ENCODE data around the gene SPATA6L. TPM values are rescaled to one million over a fixed set of nuclear protein-coding genes. Genes with fewer than 3 reads are reported as not detected.

Gene SPATA6L
- total and polyA plus RNA-seq, 2 experiments from 2014 or later: 1.7 to 1.9 TPM

GRCh38 chr9:4679268-4680172 lies 13.2 kb upstream of the SPATA6L start, which contains the start of gene CDC37L1 (continued):
- no peak for TF ChIP-seq ZNF462 (CRISPR knock-in tag; IDR thresholded peaks at IDR 0.05)
- peak in 1 of 2 experiments; percentile 30; a peak in 1 of 4 replicates for TF ChIP-seq CTCF (conservative IDR thresholded peaks at IDR 0.05; ENCODE audit: low read depth in 2 of 2)
- TF ChIP-seq NANOG (IDR thresholded peaks at IDR 0.05; ENCODE audit: borderline replicate concordance): 0 out of 2 replicates have a peak, but pooled peaks have one; percentile 20
- TF ChIP-seq POLR2AphosphoS5 (IDR thresholded peaks at IDR 0.05; ENCODE audit: low read depth): peak; percentile 88
- TF ChIP-seq EZH2phosphoT487 (IDR thresholded peaks at IDR 0.05; ENCODE audit: unreplicated experiment): no peak
- peak; percentile 69; the same call in 1 of the 2 replicates for TF ChIP-seq ETS1 (IDR thresholded peaks at IDR 0.05)
